Progenitor cell of endocrine pancreas (in vitro differentiated cells): ENCODE data around the gene HIRIP3. TPM values are rescaled to one million over a fixed set of nuclear protein-coding genes. Genes with fewer than 3 reads are reported as not detected.
"Not testable (repeated sequence)": the region's sequence is repeated elsewhere in the genome, so short reads cannot be mapped to it uniquely, and the experiment has no call there.

ENCODE experiments used
- DNase-seq: peaks from one replicate; pipeline ENCODE4 v3.0.0; 2021; ENCODE audit warnings: low spot score; ENCODE audit not compliant: unreplicated experiment
- H3K27ac Mint-ChIP-seq: 2 replicates; pipeline ENCODE4 v1.8.0; 2021; ENCODE audit warnings: mild to moderate bottlenecking, moderate library complexity, mixed read lengths
- H3K27me3 Mint-ChIP-seq: 2 replicates; pipeline ENCODE4 v1.8.0; 2021; ENCODE audit warnings: mixed read lengths
- H3K36me3 Mint-ChIP-seq: 2 replicates; pipeline ENCODE4 v1.8.0; 2022; ENCODE audit warnings: mixed read lengths; ENCODE audit not compliant: insufficient read depth
- H3K4me1 Mint-ChIP-seq: 2 replicates; pipeline ENCODE4 v1.8.0; 2021; ENCODE audit warnings: low read depth, mixed read lengths
- H3K4me3 Mint-ChIP-seq: 2 replicates; pipeline ENCODE4 v1.8.0; 2021; ENCODE audit warnings: low read depth, mild to moderate bottlenecking, moderate library complexity, mixed read lengths
- H3K9me3 Mint-ChIP-seq: 2 replicates; pipeline ENCODE4 v1.8.0; 2021; ENCODE audit warnings: low read depth, mixed read lengths
- CTCF ChIP-seq: fragments of 200-600 bp; sonication (generic); IDR thresholded peaks from one replicate; pipeline ENCODE4 v1.5.0; 2021; ENCODE audit warnings: antibody characterized with exemption, mild to moderate bottlenecking; ENCODE audit not compliant: unreplicated experiment
- long read RNA-seq: library from polyadenylated mRNA; unstranded; transcript quantifications from one replicate; pipeline ENCODE4 v2.0.0, GENCODE V29; 2020
- total RNA-seq: library from RNA; stranded (reverse); gene quantifications from 2 replicates; pipeline ENCODE4 v1.2.1, GENCODE V29; 2021

HIRIP3 gene, protein sequence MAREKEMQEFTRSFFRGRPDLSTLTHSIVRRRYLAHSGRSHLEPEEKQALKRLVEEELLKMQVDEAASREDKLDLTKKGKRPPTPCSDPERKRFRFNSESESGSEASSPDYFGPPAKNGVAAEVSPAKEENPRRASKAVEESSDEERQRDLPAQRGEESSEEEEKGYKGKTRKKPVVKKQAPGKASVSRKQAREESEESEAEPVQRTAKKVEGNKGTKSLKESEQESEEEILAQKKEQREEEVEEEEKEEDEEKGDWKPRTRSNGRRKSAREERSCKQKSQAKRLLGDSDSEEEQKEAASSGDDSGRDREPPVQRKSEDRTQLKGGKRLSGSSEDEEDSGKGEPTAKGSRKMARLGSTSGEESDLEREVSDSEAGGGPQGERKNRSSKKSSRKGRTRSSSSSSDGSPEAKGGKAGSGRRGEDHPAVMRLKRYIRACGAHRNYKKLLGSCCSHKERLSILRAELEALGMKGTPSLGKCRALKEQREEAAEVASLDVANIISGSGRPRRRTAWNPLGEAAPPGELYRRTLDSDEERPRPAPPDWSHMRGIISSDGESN
- total RNA-seq = 11.4 and 12.0 TPM in 2 replicates
- long read RNA-seq, transcript HIRIP3-204 (6 exons, 988 nt) = minor isoform, 6 of 26 reads
- long read RNA-seq, transcript HIRIP3-201 (7 exons, 3,388 nt) = major isoform, 17 of 26 reads
- long read RNA-seq, partial matches to known transcripts = 1 of 26 reads
- long read RNA-seq, other reads (novel, unspliced or antisense) = 2 of 26 reads

DNA sequence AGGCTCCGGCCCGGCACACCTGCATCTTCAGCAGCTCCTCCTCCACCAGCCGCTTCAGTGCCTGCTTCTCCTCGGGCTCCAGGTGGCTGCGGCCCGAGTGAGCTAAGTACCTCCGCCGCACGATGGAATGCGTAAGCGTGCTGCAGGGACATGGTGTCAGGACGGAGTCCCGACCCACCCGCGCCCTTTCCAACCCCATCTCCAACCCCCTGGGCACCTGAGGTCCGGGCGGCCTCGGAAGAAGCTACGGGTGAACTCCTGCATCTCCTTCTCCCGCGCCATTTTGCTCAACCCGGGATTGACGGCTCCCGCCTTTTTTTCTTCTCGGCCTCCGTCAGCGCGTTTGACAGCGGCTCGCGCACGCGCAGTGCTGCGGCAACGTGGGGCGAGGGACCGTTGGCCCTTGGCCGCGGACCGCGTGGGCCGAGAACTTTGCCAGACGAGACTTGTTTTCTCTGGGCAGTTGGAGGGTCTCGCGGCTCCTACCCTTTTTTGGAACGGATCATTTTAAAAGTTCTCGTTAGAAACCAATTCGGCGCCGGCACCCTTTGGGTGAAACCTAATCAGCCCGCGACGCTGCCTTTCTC, at the start of gene HIRIP3:
HIRIP3 (minus strand) TSS at position 294 of the 587 bp plus-strand sequence; CDS start at position 282, 12 bp downstream.
- no peaks in the 10 kb centered on the region for H3K9me3 Mint-ChIP-seq
- peak within 1 kb of the TSS; percentile 98 for H3K4me3 Mint-ChIP-seq
- DNase-seq = peak; percentile 68

DNA sequence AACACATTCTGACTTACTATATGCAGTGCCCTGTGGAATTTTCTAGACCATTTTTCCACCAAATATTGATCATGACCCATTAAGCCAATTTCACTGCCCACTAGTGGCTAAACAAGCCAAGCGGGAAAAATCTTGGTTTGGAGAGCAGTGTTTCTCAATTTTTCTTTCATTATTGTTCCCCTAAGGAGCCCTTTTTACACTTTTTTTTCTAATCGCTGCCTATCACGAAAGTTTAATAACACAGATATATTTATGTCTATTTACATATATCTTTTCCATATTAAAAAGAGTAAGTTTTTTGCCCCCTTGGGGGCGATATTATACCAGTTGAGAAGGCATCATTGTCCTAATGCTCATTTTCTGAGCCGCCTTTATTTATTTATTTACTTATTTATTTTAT, 46.4 kb upstream of the HIRIP3 start:
- H3K9me3 Mint-ChIP-seq = no peaks in the 10 kb centered on the region
- peak; percentile 49 for TF ChIP-seq CTCF
- no peak overlapping the region for H3K27ac Mint-ChIP-seq
- no peak for DNase-seq
- no peaks in the 10 kb centered on the region for H3K36me3 Mint-ChIP-seq
- no peak overlapping the region for H3K4me3 Mint-ChIP-seq
- peaks cover 18% of the 10 kb centered on the region for H3K27me3 Mint-ChIP-seq
- peaks cover 1% of the 10 kb centered on the region for H3K4me1 Mint-ChIP-seq

More for the DNA sequence above, at the start of gene HIRIP3:
- Mint-ChIP-seq H3K36me3 (peaks cover 2% of the 10 kb centered on the region), H3K27me3 (no peaks in the 10 kb centered on the region), H3K4me1 (peaks cover 16% of the 10 kb centered on the region), H3K27ac (peak within 1 kb of the TSS; percentile 98)
- no peak for TF ChIP-seq CTCF

GRCh38 chr16:30040690-30041089, 45.3 kb upstream of the HIRIP3 start:
- not testable (repeated sequence) for H3K36me3 Mint-ChIP-seq, H3K4me1 Mint-ChIP-seq, H3K27ac Mint-ChIP-seq, H3K9me3 Mint-ChIP-seq, H3K4me3 Mint-ChIP-seq, DNase-seq
- H3K27me3 Mint-ChIP-seq = peaks cover 27% of the 10 kb centered on the region

DNA sequence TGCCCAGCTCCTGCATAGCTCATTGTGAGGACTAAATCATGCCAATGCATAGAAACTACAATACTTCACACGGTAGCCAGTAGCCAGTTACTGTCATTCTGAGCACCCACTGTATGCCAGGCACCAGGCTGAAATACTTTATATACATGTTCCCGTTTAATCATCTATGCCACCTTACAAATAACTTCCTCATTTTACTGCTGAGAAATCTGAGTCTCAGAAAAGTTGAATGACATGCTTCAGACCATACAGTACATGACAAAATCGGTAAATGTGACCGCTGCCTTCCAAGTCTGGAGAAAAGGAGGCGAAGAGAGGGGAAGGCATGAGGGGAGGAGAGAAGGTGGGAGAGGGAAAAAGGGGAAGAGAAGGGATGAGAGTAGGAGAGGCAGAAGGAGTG, 44.8 kb upstream of the HIRIP3 start:
- Mint-ChIP-seq H3K36me3 (no peaks in the 10 kb centered on the region), H3K27ac (no peak overlapping the region), H3K9me3 (no peaks in the 10 kb centered on the region), H3K27me3 (peaks cover 28% of the 10 kb centered on the region), H3K4me3 (no peak overlapping the region), H3K4me1 (peaks cover 1% of the 10 kb centered on the region)
- TF ChIP-seq CTCF = no peak
- no peak for DNase-seq

DNA sequence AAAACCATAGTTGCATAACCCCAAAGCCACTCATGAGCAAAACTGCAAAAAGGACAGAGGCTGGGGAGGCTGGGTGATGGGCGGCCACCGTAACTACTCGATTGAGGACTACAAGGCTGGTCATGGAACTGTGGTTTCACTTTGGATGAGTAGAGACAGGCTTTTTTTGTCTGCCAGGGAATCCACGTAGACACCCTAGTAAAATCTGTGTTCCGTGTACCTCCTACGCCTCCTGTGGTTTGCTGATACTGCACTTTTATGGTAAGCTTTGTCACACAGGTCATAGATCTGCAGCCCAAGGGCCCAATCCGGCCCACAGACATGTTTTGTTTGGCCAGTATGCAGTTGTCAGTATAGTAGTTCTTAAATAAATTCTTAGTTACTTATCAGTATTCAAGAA, 37.9 kb upstream of the HIRIP3 start:
- H3K4me1 Mint-ChIP-seq = peaks cover 1% of the 10 kb centered on the region
- no peak for DNase-seq

More for the DNA sequence above, 37.9 kb upstream of the HIRIP3 start:
- H3K4me3 Mint-ChIP-seq = no peak overlapping the region
- no peaks in the 10 kb centered on the region for H3K36me3 Mint-ChIP-seq
- H3K9me3 Mint-ChIP-seq = no peaks in the 10 kb centered on the region
- peaks cover 64% of the 10 kb centered on the region for H3K27me3 Mint-ChIP-seq
- no peak for TF ChIP-seq CTCF
- H3K27ac Mint-ChIP-seq = no peak overlapping the region
